Kasumi-1 (cell line): Measurements from ENCODE around the gene MS4A7.
A peak's percentile ranks its signal among the peaks of the same experiment; 100 is the strongest.

Source experiments
- DNase-seq, 2 experiments: peaks; one replicate each; lab custom pipeline; 2025; lab: John Stamatoyannopoulos, UW

Gene MS4A7

GRCh38 chr11:60371386-60371785 lies 6.9 kb upstream of the MS4A7 start:
- no peak for DNase-seq

DNA sequence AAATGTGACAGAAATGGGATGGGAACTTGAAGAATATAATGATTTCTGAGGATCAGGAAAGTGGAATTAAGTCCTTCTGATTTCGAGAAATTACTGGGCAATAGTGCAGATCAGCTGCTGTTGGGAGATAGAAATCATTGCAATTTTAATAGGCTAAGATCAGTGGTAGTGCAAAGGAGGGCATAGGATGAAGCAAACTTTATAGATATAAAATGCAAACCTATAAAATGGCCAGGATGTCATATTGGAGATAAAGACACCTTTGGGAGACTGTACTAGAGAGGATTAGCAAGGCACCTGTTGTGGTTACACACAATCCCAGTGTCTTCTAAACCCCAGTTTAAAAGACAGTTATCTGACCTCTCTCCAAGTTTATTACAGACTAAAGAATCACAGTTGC lies 6.5 kb upstream of the MS4A7 start:
- no peak for DNase-seq

DNA sequence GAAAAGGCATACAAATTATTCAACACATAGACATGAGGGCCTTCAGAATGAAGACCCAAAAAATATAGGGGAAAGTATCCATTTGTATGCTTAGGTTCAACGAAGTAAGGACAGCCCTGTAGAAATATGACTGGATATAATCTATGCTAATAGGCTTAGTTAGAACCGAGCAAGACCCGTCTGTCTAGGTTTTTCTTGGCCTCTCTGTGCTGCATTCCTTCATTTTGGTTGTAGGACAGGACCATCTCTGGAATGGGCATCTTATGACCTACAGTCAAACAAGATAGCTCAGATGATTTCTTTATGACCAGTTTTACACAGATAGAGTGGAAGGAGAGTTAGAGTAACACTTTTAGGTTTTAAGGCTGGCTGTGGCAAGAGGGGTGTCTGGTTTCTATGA lies 5.6 kb upstream of the MS4A7 start:
- no peak for DNase-seq

DNA sequence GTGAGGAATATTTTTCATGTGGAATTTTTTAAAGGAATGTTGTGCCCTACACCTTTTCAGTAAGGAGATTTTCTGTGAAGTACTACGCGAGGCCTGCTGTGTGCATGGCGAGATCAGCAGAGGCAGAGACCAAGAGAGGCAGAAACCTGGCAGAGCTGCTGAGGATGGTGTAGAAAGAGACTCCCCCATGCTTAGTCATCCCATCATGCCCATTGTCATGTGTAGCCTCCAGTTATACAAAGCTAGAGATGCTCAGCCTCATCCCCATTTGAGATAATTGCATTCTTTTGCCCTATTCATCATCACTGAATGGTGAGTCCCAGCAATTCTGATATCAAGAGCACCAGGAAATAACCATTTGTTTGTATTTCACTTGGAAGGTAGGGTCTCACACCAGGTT lies 3.0 kb upstream of the MS4A7 start:
- DNase-seq: no peak

DNA sequence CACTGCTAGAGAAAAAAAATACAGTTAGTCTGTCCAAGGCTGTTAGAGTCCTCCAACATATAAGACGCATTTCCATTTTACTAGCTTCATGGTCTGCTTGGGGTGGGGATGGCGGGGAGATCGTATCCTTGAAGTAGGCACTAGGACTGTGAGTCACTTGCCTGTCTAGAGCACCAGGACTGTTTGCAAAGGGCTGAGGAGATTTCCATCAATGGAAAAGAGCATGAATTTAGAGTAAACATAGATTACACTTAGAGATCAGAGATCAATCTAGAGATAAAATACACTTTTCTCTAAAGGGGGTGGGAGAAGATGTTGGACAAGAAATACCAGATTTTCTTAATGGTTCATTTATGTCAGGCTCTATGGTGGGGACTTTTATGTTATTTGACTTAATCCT lies 1.7 kb upstream of the MS4A7 start:
- no peak for DNase-seq

- DNase-seq: peak; percentile 56 to 59
These were observed 763 bp upstream of the MS4A7 start for GRCh38 chr11:60377401-60378136.

- peak; percentile 87 to 91 for DNase-seq
These were observed 11.1 kb downstream of the MS4A7 start for GRCh38 chr11:60389279-60389910.

GRCh38 chr11:60390419-60390818 lies 12.1 kb downstream of the MS4A7 start:
- peak; percentile 5 to 28 for DNase-seq

GRCh38 chr11:60392361-60392760 lies 14.0 kb downstream of the MS4A7 start:
- no peak for DNase-seq

DNA sequence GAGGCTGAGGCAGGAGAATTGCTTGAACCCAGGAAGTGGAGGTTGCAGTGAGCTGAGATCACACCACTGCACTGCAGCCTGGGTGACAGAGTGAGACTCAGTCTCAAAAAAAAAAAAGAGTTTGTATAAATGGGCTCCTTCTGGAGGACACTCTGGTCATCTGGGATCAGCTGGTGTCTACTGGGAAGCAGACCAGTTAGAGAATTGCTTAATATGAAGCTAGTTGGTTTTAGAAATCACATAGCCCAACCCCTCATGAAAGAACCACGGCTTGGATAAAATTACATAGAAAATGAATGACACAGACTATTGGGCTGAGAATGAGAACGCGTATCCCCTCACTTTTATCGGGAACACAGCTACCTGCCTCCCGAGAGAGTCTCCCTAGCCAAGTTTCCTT lies 14.7 kb downstream of the MS4A7 start:
- no peak for DNase-seq

- no peak for DNase-seq
These were observed 16.5 kb downstream of the MS4A7 start for GRCh38 chr11:60394666-60395380.

- DNase-seq: no peak
These were observed 18.1 kb downstream of the MS4A7 start, which contains the start of gene MS4A14 for GRCh38 chr11:60396382-60396781. TSS of gene MS4A14 (plus strand) at chr11:60396459. CDS start at chr11:60396579, 120 bp downstream.

GRCh38 chr11:60396799-60397198 lies 18.5 kb downstream of the MS4A7 start:
- peak; percentile 83 to 90 for DNase-seq

GRCh38 chr11:60420015-60420414 lies 41.7 kb downstream of the MS4A7 start:
- no peak for DNase-seq

GRCh38 chr11:60422609-60423008 lies 44.3 kb downstream of the MS4A7 start:
- no peak for DNase-seq

- DNase-seq: no peak
These were observed 50.2 kb downstream of the MS4A7 start for GRCh38 chr11:60428517-60428916.

GRCh38 chr11:60429272-60429671 lies 50.9 kb downstream of the MS4A7 start, which contains the start of gene MS4A5:
TSS of gene MS4A5 (plus strand) at chr11:60429572. CDS start at chr11:60429675, 103 bp downstream.
- no peak for DNase-seq

- DNase-seq: no peak
These were observed 52.9 kb downstream of the MS4A7 start for GRCh38 chr11:60431251-60431650.

- no peak for DNase-seq
These were observed 55.1 kb downstream of the MS4A7 start for GRCh38 chr11:60433401-60433800.
